NCI-H2107 treated with DMSO at 0.1 percent for 48 hours (cell line): ENCODE measurements around the gene NRTN.
"Not testable (repeated sequence)": the region's sequence is repeated elsewhere in the genome, so short reads cannot be mapped to it uniquely, and the experiment has no call there.

Source experiments
- DNase-seq: peaks from one replicate; lab custom pipeline; 2025; ENCODE audit not compliant: unreplicated experiment; lab: John Stamatoyannopoulos, UW

The NRTN gene

DNA sequence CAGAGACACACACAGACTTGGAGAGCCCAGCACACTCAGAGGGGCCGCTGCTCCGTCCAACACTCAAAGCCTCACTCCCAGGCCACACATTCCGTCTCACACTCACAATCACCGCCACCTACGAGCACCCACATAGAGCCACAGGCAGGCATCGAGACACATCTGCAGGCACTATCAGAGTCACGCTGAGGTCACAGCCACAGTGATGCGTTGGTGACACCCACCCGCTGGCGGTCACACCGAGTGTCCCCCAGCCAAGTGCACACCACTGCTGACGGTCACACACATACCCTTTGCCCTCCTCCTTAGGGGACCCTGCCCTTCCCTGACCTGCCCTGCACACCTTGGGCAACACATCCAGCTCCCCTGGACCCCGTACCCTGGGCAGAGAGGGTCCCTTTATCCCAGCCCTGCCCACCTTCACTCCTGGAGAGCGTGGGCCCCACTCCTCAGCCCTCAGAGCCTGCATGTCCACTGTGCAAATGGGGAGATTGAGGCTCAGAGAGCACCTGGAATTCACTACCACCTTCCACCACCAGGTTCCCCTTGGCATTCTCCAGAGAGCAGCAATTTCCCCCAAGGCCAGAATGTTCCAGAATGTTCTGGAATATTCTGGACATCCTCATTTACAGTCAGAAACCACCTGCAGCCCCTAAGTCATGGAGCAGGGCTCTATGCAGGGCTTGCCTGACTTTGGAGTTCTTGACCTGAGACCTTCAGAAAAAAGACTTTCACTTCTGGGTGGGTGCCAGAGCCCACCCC is 60.0 kb downstream of the NRTN start:
- no peak for DNase-seq

DNA sequence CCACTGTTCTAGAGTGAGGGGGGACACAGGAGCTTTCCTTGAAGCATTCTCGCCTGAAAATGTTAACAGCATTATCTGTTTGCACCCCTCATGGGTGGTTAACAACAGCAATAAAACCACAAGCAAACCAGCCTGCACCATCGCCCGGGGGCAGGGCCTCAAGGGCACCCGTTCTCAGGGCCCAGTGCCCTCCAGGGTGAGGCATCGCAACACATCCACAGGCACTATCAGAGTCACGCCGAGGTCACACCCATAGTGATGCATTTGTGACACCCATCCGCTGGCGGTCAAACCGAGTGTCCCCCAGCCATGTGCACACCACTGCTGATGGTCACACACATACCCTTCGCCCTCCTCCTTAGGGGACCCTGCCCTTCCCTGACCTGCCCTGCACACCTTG is 60.9 kb downstream of the NRTN start:
- DNase-seq = no peak

DNA sequence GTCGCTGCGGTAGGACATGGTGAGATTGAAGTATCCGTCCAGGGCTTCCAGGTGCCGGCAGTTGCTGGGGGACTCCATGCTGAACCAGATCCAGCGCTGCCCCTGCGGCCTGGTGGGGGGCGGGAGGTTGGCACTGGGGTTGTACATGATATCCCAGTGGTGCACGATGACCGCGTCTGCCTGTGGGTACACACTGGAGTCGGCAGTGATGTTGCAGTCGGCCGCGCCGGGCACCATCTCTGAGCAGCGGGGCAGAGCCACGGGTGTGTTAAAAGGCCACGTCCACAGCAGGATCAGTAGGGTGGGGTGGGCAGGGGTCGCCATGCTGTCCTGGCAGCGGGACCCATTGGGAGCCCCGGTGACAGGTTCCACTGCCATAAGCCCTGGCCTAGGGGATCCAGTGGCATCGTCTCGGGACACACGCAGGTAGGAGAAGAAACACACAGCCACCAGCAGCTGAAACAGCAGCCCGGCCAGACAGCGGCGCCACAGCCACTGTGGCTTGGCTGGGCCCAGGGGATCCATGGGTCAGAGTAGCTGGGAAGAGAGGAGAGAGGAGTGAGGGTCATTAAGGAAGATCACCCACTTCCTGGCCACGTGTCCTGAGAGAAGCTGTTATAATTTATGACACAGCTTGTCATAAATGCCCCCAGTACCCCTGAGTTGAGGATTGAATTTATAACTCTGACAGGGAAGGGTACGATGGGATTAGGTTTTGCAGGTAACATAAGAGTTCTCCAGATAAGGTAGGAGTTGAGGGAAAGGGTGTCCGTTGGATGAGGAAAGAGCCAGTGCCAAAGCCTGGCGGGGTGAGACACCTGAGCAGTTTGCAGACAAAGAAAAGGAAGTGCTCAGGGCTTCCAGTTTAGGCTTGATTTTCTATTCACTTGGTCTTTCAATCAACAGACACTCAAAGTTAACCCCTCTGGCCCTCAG is 62.6 kb downstream of the NRTN start:
- DNase-seq = no peak

DNA sequence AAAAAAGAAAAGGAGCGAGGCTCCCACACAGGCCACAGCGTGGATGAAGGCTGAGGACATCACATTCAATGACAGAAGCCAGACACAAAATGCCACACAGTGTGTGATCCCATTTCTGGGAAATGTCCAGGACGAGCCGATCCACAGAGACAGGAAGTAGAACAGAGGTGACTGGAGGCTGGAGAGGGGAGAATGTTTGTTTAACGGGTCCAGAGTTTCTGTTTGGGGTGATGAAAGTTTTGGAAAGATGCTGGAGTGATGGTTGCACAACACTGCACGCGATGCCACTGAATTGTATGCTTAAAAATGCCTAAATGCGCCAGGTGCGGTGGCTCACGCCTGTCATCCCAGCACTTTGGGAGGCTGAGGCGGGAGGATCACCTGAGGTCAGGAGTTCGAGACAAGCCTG is 66.1 kb downstream of the NRTN start:
- DNase-seq = no peak

DNA sequence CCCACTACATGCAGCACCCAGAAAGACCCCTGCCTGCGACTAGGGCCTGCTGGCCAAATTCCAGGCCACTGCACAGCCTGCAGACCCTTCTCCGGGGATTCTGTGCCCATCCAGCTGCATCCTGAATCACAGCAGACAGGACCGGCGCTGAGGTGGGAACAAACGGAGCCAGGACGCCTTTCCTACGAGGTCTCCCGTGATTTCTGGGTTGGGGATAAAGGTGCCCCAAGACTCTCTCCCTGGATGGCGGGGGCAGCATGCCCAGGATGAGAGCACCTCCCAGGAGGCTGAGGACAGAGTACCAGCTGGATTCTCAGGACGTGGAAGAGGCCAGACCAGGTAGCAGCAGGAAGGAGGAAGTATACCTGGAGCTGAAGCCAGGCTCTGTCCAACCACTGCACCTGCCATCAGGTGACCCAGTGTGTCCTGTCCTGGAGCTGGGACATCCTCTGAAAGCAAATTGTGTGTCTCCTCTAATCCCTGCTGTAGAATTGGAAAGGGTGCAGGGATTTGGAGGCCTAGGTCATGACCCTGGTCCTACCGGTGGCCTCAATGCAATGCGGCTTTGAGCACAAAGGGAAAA is 68.8 kb downstream of the NRTN start:
- no peak for DNase-seq

DNA sequence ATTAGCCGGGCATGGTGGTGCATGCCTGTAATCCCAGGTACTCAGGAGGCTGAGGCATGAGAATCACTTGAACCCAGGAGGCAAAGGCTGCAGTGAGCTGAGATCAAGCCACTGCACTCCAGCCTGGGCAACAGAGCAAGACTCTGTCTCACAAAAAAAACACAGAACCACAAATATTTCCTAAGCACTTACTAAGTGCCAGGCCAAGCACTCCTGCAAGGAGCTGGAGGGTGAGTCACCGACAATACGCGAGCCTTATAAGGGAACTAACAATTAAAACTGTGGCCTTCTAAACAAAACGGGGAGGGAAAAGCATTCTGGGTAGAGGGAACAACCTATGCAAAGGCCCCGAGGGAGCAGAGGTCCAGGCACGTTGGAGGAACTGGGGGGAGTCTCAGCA is 69.6 kb downstream of the NRTN start:
- not testable (repeated sequence) for DNase-seq

DNA sequence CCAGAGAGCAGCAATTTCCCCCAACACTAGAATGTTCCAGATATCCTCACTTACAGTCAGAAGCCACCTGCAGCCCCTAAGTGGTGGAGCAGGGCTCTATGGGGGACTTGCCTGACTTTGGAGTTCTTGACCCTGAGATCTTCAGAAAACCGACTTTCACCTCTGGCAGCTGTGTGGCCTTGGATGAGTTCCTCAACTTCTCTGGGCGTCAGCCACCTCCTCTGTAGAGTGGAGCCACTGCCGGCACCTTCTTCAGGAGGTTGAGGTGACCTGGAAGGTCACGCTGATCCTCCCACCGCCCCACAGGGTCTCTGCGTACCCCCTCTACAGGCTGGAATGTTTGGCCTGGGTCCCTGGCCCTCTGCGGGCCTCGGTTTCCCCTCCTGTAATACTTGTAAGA is 72.6 kb downstream of the NRTN start:
- no peak for DNase-seq

DNA sequence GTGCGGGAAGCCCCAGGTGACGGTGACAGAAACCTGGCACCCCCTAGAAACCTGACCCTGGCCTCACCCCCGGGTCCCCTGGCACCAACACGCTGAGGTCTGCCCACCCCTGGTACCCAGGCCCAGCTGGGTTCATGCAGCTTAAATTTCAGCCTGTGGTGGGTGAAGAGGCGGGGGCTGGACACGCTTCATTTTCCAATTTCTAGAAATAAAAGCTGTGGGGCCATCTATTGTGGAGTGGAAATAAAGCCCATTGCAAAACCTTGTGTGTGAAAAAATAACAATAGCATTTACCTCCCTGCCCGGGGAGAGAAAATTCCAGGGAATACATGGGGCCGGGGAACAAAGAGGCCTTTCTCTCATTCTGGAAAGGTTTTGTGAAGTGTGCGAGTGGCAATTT is 73.0 kb downstream of the NRTN start:
- DNase-seq = peak; percentile 32
